Mucosa of descending colon (tissue), 3 donors: ENCODE measurements around the gene DAD1. TPM values are rescaled to one million over a fixed set of nuclear protein-coding genes. Genes with fewer than 3 reads are reported as not detected.

Experiments
- ATAC-seq: fragments of 200-7000 bp; cut with Tn5 transposase; one replicate; pipeline ENCODE4 v1.9.1; 2020; ENCODE audit warnings: mild to moderate bottlenecking, moderate library complexity
- DNase-seq, 3 donors: peaks; one replicate each; pipeline ENCODE4 v3.0.0-alpha.2; 2020
- H3K36me3 ChIP-seq: fragments of 200-600 bp; one replicate; pipeline ENCODE4 v1.8.0; 2021; ENCODE audit warnings: low read depth, mild to moderate bottlenecking
- H3K4me1 ChIP-seq: fragments of 200-600 bp; one replicate; pipeline ENCODE4 v1.8.0; 2021; ENCODE audit warnings: low read depth, mild to moderate bottlenecking
- H3K4me3 ChIP-seq: fragments of 200-600 bp; one replicate; pipeline ENCODE4 v1.8.0; 2021; ENCODE audit warnings: mild to moderate bottlenecking
- H3K9me3 ChIP-seq: fragments of 200-600 bp; one replicate; pipeline ENCODE4 v1.8.0; 2021; ENCODE audit warnings: mild to moderate bottlenecking
- intact Hi-C, 2 donors: fragments of 100-400 bp; cut with DNase I in 1 of 2; cut with micrococcal nuclease in 1 of 2; formaldehyde crosslinking; loops; one replicate each; pipeline versions ENCODE4 v1.11.0 to v1.11.1; 2022; cut with DNase I, micrococcal nuclease
- total RNA-seq, 3 donors: library from RNA; stranded (reverse); fragmentation: NEBNext Ultra II Directional in 2 of 3; extraction: Animal tissue kit (Norgen Biotek cat#: 25700) in 2 of 3; gene quantifications; one replicate each; pipeline versions ENCODE4 v1.2.1 to v1.2.4, GENCODE V29; 2021 to 2023
- TF ChIP-seq, protein P1 (sequence below): fragments of 200-600 bp; IDR thresholded peaks from one replicate; pipeline ENCODE4 v1.8.0; 2022; ENCODE audit warnings: antibody characterized with exemption, mild to moderate bottlenecking
- donor health status: DM: no; HTN: no; CAD: no; lungs with moderate emphysema.
- donor health status: DM: no; HTN: no; CAD: no.
- donor health status: DM: no; HTN: yes; CAD: no.

Gene DAD1
- total RNA-seq, 3 donors from 2014 or later: 124 to 148 (median 140) TPM

DNA sequence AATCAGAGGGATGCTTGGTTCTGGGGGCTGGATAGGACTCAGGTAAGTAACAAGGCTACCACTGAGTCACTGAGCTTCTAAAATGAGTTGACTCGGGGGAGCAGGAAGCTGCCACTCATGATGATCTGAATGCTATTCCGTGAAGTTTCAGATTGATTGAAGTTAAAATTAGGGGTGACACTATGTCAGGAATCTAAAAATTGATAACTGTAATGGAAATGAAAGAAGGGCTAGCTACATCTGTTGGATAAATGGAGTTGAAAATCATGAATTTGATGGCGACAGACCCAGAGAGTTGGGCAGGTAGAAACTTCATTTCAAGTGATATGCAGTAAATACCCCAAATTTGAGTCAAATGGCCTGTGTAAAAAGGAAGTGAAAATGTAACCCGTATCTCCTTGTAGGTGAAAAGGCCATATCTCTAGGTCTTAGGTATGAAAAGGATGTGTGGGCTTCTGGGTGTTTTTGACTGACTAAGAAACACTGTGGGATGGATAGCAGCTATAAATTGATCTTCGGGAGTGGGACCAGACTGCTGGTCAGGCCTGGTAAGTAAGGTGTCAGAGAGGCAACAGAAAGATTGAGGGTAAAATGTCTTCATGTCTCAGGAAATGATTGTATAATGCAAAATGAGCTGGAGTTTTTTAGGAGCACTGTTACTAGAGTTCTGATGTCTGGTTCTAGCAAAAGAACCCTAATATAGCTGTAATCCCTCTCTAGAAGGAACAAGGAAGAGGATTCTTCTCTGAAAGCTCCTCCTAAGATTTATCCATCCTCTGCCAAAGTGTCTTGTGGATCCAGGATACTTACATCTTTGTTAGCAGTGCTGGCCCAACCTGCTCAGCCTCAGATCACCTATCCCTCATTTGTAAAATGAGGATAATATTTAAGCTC is 57.3 kb downstream of the DAD1 start:
- DNase-seq (no peak), ATAC-seq (peak; percentile 59)
- H3K4me3 ChIP-seq: no peak overlapping the region
- no peaks in the 10 kb centered on the region for H3K36me3 ChIP-seq
- no peaks in the 10 kb centered on the region for H3K9me3 ChIP-seq
- H3K4me1 ChIP-seq: no peaks in the 10 kb centered on the region
- TF ChIP-seq, protein P1, sequence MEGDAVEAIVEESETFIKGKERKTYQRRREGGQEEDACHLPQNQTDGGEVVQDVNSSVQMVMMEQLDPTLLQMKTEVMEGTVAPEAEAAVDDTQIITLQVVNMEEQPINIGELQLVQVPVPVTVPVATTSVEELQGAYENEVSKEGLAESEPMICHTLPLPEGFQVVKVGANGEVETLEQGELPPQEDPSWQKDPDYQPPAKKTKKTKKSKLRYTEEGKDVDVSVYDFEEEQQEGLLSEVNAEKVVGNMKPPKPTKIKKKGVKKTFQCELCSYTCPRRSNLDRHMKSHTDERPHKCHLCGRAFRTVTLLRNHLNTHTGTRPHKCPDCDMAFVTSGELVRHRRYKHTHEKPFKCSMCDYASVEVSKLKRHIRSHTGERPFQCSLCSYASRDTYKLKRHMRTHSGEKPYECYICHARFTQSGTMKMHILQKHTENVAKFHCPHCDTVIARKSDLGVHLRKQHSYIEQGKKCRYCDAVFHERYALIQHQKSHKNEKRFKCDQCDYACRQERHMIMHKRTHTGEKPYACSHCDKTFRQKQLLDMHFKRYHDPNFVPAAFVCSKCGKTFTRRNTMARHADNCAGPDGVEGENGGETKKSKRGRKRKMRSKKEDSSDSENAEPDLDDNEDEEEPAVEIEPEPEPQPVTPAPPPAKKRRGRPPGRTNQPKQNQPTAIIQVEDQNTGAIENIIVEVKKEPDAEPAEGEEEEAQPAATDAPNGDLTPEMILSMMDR: no peak
- intact Hi-C loops: no loop called here

DNA sequence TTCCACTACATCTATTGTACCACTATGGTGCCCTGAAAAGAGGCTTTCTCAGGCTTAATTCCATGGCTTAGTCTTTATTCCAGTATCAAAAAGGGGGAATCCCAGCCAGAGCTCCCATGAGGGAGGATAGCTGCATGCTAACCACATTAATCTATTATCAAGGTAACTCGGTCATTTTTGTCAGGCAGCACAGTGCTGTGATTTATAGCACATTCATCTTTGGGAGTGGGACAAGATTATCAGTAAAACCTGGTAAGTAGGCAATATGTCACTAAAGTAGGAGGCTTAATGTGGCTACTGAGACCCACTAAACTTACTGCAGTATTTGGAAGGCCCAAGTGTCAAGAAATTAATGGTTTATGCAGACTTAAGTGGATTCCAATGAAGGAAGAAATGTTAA is 58.9 kb downstream of the DAD1 start:
- intact Hi-C loops: no loop called here
- Histone ChIP-seq H3K36me3 (no peaks in the 10 kb centered on the region), H3K4me3 (no peak overlapping the region), H3K4me1 (no peaks in the 10 kb centered on the region), H3K9me3 (no peaks in the 10 kb centered on the region)
- ATAC-seq (no peak), DNase-seq (no peak)
- TF ChIP-seq, protein P1: no peak

DNA sequence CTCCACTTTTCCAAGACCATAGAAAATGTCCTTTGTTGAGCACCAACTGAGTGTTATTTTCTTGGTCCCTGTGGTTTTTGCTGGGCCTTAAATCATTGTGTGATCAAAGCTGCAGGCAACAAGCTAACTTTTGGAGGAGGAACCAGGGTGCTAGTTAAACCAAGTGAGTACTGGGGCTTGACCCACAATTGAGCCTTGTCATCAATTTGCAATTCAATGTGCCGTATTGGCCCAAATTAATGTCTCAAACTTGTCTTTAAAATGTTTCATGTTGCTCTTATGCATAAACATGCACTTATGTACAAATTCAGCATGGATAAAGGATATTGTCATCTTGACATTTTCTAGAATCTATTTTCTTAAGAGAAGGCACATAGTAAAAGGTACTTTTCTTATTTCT is 62.3 kb downstream of the DAD1 start:
- TF ChIP-seq, protein P1: no peak
- H3K4me3 ChIP-seq: no peak overlapping the region
- ATAC-seq (no peak), DNase-seq (no peak)
- H3K9me3 ChIP-seq: no peaks in the 10 kb centered on the region
- H3K4me1 ChIP-seq: no peaks in the 10 kb centered on the region
- no peaks in the 10 kb centered on the region for H3K36me3 ChIP-seq
- intact Hi-C loops: no loop called here

DNA sequence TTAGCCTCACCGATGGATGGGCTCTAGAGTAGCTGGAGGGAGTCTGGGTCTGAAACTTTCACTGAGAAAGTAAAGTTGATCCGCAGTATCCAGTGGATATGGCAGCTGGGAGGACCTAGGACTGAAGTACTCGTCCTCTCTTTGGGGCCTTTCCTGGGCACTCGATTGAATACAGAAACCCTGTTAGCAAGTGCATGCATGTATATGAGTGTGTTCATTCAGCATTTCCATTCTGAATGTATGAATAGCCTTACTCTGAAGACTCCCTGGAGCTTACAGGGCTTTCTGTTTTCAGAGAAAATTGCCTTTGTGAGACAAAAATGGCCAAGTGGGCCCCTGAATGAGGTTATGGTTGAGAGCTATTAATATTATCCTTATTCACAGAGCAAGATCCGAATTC is 62.8 kb downstream of the DAD1 start:
- intact Hi-C loops: no loop called here
- ATAC-seq: no peak
- H3K4me1 ChIP-seq: no peaks in the 10 kb centered on the region

DNA sequence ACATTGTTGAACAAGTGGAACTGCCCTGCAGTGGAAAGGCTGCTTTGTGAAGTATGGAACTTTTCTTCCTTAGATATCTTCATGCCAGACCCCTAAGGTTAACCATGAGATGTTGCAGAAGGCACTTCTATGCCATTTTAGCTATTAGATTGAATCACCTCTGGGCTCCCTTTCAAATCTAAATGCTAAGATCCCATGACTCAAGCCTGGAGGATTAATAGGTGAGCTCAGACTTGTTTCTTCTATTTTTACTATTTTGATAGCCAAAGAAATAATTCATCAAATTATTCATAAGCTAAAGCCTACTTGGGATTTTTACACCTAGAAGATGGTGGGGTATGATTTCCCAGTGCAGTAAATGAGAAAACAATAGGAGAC is 64.3 kb downstream of the DAD1 start:
- no peak for ATAC-seq
- DNase-seq: no peak
- Histone ChIP-seq H3K4me3 (no peak overlapping the region), H3K36me3 (no peaks in the 10 kb centered on the region), H3K4me1 (no peaks in the 10 kb centered on the region), H3K9me3 (no peaks in the 10 kb centered on the region)
- TF ChIP-seq, protein P1: no peak
- intact Hi-C loops: no loop called here

More for the DNA sequence above, 62.8 kb downstream of the DAD1 start:
- no peak overlapping the region for H3K4me3 ChIP-seq
- DNase-seq: no peak
- no peaks in the 10 kb centered on the region for H3K9me3 ChIP-seq
- no peaks in the 10 kb centered on the region for H3K36me3 ChIP-seq
- TF ChIP-seq, protein P1: no peak
